Erythroblast (primary cell): Measurements from ENCODE around the gene GNAT2.

ENCODE experiments used
- GATA1 ChIP-seq: IDR thresholded peaks from 2 replicates; pipeline ENCODE4 v1.6.1; 2011; ENCODE audit warnings: low read depth, mild to moderate bottlenecking, control low read depth, low read length, moderate library complexity
- POLR2A ChIP-seq: IDR thresholded peaks from 2 replicates; pipeline ENCODE4 v1.6.1; 2011; ENCODE audit warnings: mild to moderate bottlenecking, low read length

DNA sequence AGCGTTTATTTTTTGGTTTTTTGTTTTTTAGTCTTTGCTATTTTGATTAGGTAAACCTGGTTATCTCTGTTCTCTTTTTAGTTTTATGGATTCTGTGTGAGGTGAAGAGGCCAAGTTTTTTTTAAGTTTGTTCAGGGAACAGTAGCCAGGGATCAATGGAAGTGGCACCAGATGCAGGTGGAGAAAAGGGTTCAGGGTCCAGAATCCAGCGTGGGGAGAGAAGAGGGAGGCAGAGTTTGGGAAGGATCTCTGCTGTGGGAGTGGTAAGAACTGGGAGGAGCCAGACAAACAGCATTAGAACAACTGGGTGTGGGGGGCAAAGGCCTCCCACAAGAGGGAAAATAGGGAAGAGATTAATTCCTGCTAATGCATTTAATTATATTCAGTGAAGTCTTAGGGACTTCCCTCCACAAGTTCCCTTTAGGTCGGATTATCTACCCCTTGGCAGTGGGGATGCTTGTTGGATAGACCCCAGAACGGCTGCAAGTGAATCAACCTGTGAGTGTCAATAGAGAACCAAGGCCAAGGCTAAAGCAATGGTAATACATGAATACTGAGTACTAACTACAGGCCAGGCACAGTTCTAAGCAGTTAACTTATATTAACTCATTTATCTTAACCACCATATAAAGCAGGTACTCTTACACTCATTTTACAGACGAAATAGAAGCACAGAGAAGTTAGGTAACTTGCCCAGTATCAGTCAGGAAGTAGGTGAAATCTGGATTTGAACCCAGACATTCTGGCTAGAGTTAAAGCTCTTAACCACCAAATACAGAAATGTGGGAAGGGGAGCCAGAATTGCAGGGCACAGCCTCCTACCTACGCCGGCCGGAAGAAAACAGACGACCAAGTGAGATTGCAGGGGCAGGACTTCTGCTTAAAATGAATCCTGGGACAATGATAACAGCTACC is 498 bp downstream of the GNAT2 start:
- no peak for TF ChIP-seq POLR2A
- no peak for TF ChIP-seq GATA1
